GM10266 (cell line): Measurements from ENCODE around the gene OSCP1.

ENCODE experiments used
- DNase-seq: peaks from one replicate; pipeline ENCODE4 v3.0.0; 2012; ENCODE audit errors: extremely low spot score
- CTCF ChIP-seq: IDR thresholded peaks from 2 replicates; pipeline ENCODE4 v1.5.1; 2012; ENCODE audit warnings: mild to moderate bottlenecking, low read depth; ENCODE audit not compliant: control insufficient read depth, insufficient read depth; ENCODE audit errors: missing control alignments

OSCP1 gene

GRCh38 chr1:36471830-36472641, 21.8 kb upstream of the OSCP1 start:
- DNase-seq = no peak
- TF ChIP-seq CTCF = no peak

- no peak for TF ChIP-seq CTCF
- no peak for DNase-seq
Observed at GRCh38 chr1:36469163-36469562, 18.9 kb upstream of the OSCP1 start.

GRCh38 chr1:36467700-36468455, 17.6 kb upstream of the OSCP1 start:
- TF ChIP-seq CTCF = no peak

GRCh38 chr1:36467027-36467410, 16.8 kb upstream of the OSCP1 start:
- TF ChIP-seq CTCF = no peak
- DNase-seq = no peak

More at GRCh38 chr1:36467700-36468455, 17.6 kb upstream of the OSCP1 start:
- no peak for DNase-seq

- TF ChIP-seq CTCF = no peak
- DNase-seq = no peak
Observed at GRCh38 chr1:36466370-36467026, 16.2 kb upstream of the OSCP1 start.

GRCh38 chr1:36465731-36466369, 15.6 kb upstream of the OSCP1 start:
- DNase-seq = no peak
- TF ChIP-seq CTCF = no peak
